ENCODE data around the gene COL6A5. TPM values are rescaled to one million over a fixed set of nuclear protein-coding genes. Genes with fewer than 3 reads are reported as not detected.

Gene COL6A5
- total and polyA plus RNA-seq, 2 of the 13 experiments (the other 11 are each of a cell fraction or from before 2014, with no cell fraction given) = not detected

GRCh38 chr3:130386604-130387263 lies 41.3 kb downstream of the COL6A5 start:
- Histone ChIP-seq H3K4me3 (replicated peaks in 1 of 3; ENCODE audit: insufficient read depth in 1 of 3, low read depth in 2 of 3, low read length in 3 of 3) (no peak overlapping the region), H3K9me3 (ENCODE audit: low read length) (no peaks in the 10 kb centered on the region), H3K9ac (ENCODE audit: insufficient read depth, low read depth, low read length) (no peak overlapping the region), H3K36me3 (replicated peaks in 1 of 2; ENCODE audit: control insufficient read depth in 1 of 2, insufficient read depth in 2 of 2, low read length in 2 of 2) (no peaks in the 10 kb centered on the region), H3K79me2 (ENCODE audit: insufficient read depth, low read length) (no peaks in the 10 kb centered on the region), H2AFZ (ENCODE audit: low read length) (no peak overlapping the region), H4K20me1 (ENCODE audit: insufficient read depth, low read length) (no peaks in the 10 kb centered on the region), H3K27ac (ENCODE audit: extremely low read length, insufficient read depth, low read length) (no peak overlapping the region), H3K27me3 (ENCODE audit: control insufficient read depth in 1 of 2, insufficient read depth in 2 of 2, low read length in 2 of 2) (no peaks in the 10 kb centered on the region), H3K4me2 (ENCODE audit: low read depth, low read length) (no peak overlapping the region), H3K4me1 (ENCODE audit: insufficient read depth, low read length) (no peaks in the 10 kb centered on the region)
- no TSS peak for BruUV-seq (replicated peaks)
- ATAC-seq = no peak
- ChIA-PET CTCF (ENCODE audit: low intra/inter-chr PET ratio, low total read pairs) (no interaction called here), POLR2A (no interaction called here)
- DNase-seq (ENCODE audit: low spot score) = no peak
- intact Hi-C loops (cut with micrococcal nuclease; ENCODE audit: unreplicated experiment) = no loop called here
- FAIRE-seq = no peak
- WGBS (ENCODE audit: low lambda C conversion rate) = 2% methylated on average over 2 of the region's 2 CpGs
- no peak for TF ChIP-seq JUND (CRISPR knock-in tag; IDR thresholded peaks at IDR 0.05)
- no peak for TF ChIP-seq RNF2 (conservative IDR thresholded peaks at IDR 0.05; ENCODE audit: low read depth)
- TF ChIP-seq MAFF (IDR thresholded peaks at IDR 0.05; ENCODE audit: low read depth, low read length) = no peak
- TF ChIP-seq, protein P1, sequence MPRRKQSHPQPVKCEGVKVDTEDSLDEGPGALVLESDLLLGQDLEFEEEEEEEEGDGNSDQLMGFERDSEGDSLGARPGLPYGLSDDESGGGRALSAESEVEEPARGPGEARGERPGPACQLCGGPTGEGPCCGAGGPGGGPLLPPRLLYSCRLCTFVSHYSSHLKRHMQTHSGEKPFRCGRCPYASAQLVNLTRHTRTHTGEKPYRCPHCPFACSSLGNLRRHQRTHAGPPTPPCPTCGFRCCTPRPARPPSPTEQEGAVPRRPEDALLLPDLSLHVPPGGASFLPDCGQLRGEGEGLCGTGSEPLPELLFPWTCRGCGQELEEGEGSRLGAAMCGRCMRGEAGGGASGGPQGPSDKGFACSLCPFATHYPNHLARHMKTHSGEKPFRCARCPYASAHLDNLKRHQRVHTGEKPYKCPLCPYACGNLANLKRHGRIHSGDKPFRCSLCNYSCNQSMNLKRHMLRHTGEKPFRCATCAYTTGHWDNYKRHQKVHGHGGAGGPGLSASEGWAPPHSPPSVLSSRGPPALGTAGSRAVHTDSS (CRISPR knock-in tag; conservative IDR thresholded peaks at IDR 0.05) = no peak
- TF ChIP-seq, protein P2, sequence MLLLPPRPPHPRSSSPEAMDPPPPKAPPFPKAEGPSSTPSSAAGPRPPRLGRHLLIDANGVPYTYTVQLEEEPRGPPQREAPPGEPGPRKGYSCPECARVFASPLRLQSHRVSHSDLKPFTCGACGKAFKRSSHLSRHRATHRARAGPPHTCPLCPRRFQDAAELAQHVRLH (CRISPR knock-in tag; IDR thresholded peaks at IDR 0.05; ENCODE audit: borderline replicate concordance, low read depth) = no peak
- no peak for TF ChIP-seq ZNF816 (CRISPR knock-in tag; IDR thresholded peaks at IDR 0.05; ENCODE audit: borderline replicate concordance)
- no peak for TF ChIP-seq ADNP (CRISPR knock-in tag; IDR thresholded peaks at IDR 0.05)
- no peak for TF ChIP-seq ZSCAN20 (CRISPR knock-in tag; IDR thresholded peaks at IDR 0.05; ENCODE audit: borderline replicate concordance)
- no peak for TF ChIP-seq CC2D1A (CRISPR knock-in tag; IDR thresholded peaks at IDR 0.05)
- no peak for TF ChIP-seq NR2F1 (CRISPR knock-in tag; IDR thresholded peaks at IDR 0.05)
- no peak for TF ChIP-seq NR1H2 (CRISPR knock-in tag; IDR thresholded peaks at IDR 0.05; ENCODE audit: borderline replicate concordance, low read depth)
- TF ChIP-seq MEF2D (CRISPR knock-in tag; IDR thresholded peaks at IDR 0.05) = no peak
- no peak for TF ChIP-seq HNF4G (IDR thresholded peaks at IDR 0.05; ENCODE audit: borderline replicate concordance, low read depth, low read length)
- TF ChIP-seq HNF4G (CRISPR knock-in tag; IDR thresholded peaks at IDR 0.05; ENCODE audit: borderline replicate concordance, low read depth) = no peak
- no peak for TF ChIP-seq ZNF446 (CRISPR knock-in tag; IDR thresholded peaks at IDR 0.05)
- TF ChIP-seq SPEN (CRISPR knock-in tag; IDR thresholded peaks at IDR 0.05; ENCODE audit: low read depth) = no peak
- no peak for TF ChIP-seq ZNF740 (CRISPR knock-in tag; IDR thresholded peaks at IDR 0.05)
- in situ Hi-C loops (cut with HindIII; ENCODE audit: extremely low pct_ligation_motif_present, low pct_unique_long_range_greater_than_20kb) = no loop called here
